ENCODE measurements around the gene CLASRP.

CLASRP gene

GRCh38 chr19:45063851-45064801, 25.3 kb downstream of the CLASRP start:
- DNase-seq: no peak

- no peak for DNase-seq
These were observed 28.2 kb downstream of the CLASRP start for GRCh38 chr19:45066921-45067661.

GRCh38 chr19:45068041-45068440, 29.2 kb downstream of the CLASRP start:
- DNase-seq: no peak

GRCh38 chr19:45069056-45069455, 30.2 kb downstream of the CLASRP start:
- DNase-seq: no peak

GRCh38 chr19:45070214-45070613, 31.4 kb downstream of the CLASRP start:
- no peak for DNase-seq

- DNase-seq: no peak
These were observed 32.2 kb downstream of the CLASRP start for GRCh38 chr19:45070861-45071544.

- DNase-seq: no peak
These were observed 32.7 kb downstream of the CLASRP start for GRCh38 chr19:45071545-45071938.

- no peak for DNase-seq
These were observed 33.3 kb downstream of the CLASRP start for GRCh38 chr19:45071969-45072790.

GRCh38 chr19:45074744-45075300, 36.0 kb downstream of the CLASRP start:
- no peak for DNase-seq

- peak; percentile 83 for DNase-seq
These were observed 36.6 kb downstream of the CLASRP start for GRCh38 chr19:45075301-45076028.

GRCh38 chr19:45076029-45076850, 37.4 kb downstream of the CLASRP start, which contains the start of gene ZNF296:
Gene ZNF296 (minus strand): TSS chr19:45076478. CDS start chr19:45076373, 105 bp downstream.
- DNase-seq: peak; percentile 80

GRCh38 chr19:45076851-45077730, 38.2 kb downstream of the CLASRP start:
- peak; percentile 72 for DNase-seq

- no peak for DNase-seq
These were observed 39.7 kb downstream of the CLASRP start for GRCh38 chr19:45078390-45079062.

- peak; percentile 76 for DNase-seq
These were observed 40.4 kb downstream of the CLASRP start, which contains the start of gene GEMIN7 for GRCh38 chr19:45079063-45079910. Gene GEMIN7 (plus strand): TSS chr19:45079260. CDS start chr19:45090115, 10,855 bp downstream.

- DNase-seq: no peak
These were observed 41.1 kb downstream of the CLASRP start for GRCh38 chr19:45079911-45080370.

GRCh38 chr19:45082170-45082569, 43.3 kb downstream of the CLASRP start:
- no peak for DNase-seq

- no peak for DNase-seq
These were observed 47.6 kb downstream of the CLASRP start for GRCh38 chr19:45086480-45086879.

Measured in NCI-H510A treated with DMSO at 0.1 percent for 48 hours (cell line).